DMS114 treated with DMSO at 0.1 percent for 48 hours (cell line): ENCODE results near the gene LAMA1.

Experiments used
- DNase-seq: peaks from one replicate; lab custom pipeline; 2025; ENCODE audit not compliant: unreplicated experiment; lab: John Stamatoyannopoulos, UW

Gene LAMA1

GRCh38 chr18:7062811-7063210, 54.8 kb downstream of the LAMA1 start:
- no peak for DNase-seq

- DNase-seq, result no peak
Measured at GRCh38 chr18:7062236-7062635, 55.4 kb downstream of the LAMA1 start.

- DNase-seq, result no peak
Measured at GRCh38 chr18:7059276-7059675, 58.3 kb downstream of the LAMA1 start.

GRCh38 chr18:7056026-7056425, 61.6 kb downstream of the LAMA1 start:
- DNase-seq, result no peak

- no peak for DNase-seq
Measured at GRCh38 chr18:7049951-7050350, 67.6 kb downstream of the LAMA1 start.

GRCh38 chr18:7048081-7048480, 69.5 kb downstream of the LAMA1 start:
- DNase-seq, result no peak

GRCh38 chr18:7047336-7047735, 70.3 kb downstream of the LAMA1 start:
- no peak for DNase-seq

GRCh38 chr18:7038330-7038851, 79.2 kb downstream of the LAMA1 start:
- DNase-seq, result peak; percentile 22

- DNase-seq, result no peak
Measured at GRCh38 chr18:7037470-7037869, 80.1 kb downstream of the LAMA1 start.

GRCh38 chr18:7035807-7036206, 81.8 kb downstream of the LAMA1 start:
- no peak for DNase-seq

- DNase-seq, result no peak
Measured at GRCh38 chr18:7034924-7035323, 82.7 kb downstream of the LAMA1 start.

- DNase-seq, result no peak
Measured at GRCh38 chr18:7032537-7032936, 85.1 kb downstream of the LAMA1 start.

- no peak for DNase-seq
Measured at GRCh38 chr18:7028625-7029024, 89.0 kb downstream of the LAMA1 start.

- DNase-seq, result no peak
Measured at GRCh38 chr18:7025194-7025593, 92.4 kb downstream of the LAMA1 start.

- DNase-seq, result no peak
Measured at GRCh38 chr18:7023581-7023980, 94.0 kb downstream of the LAMA1 start.

- no peak for DNase-seq
Measured at GRCh38 chr18:7023063-7023580, 94.5 kb downstream of the LAMA1 start.

GRCh38 chr18:7021994-7022840, 95.4 kb downstream of the LAMA1 start:
- peak; percentile 45 for DNase-seq

- no peak for DNase-seq
Measured at GRCh38 chr18:7020995-7021777, 96.4 kb downstream of the LAMA1 start.

- no peak for DNase-seq
Measured at GRCh38 chr18:7017013-7017412, 100.6 kb downstream of the LAMA1 start.

GRCh38 chr18:7011142-7011541, 106.5 kb downstream of the LAMA1 start:
- no peak for DNase-seq

GRCh38 chr18:7004009-7004408, 113.6 kb downstream of the LAMA1 start:
- no peak for DNase-seq

GRCh38 chr18:7002107-7002506, 115.5 kb downstream of the LAMA1 start:
- DNase-seq, result no peak
